ENCODE measurements around the gene HSD11B2. TPM values are rescaled to one million over a fixed set of nuclear protein-coding genes. Genes with fewer than 3 reads are reported as not detected.

The HSD11B2 gene
- total and polyA plus RNA-seq, 2 of the 4 experiments (the other 2 are of a cell fraction), result 0.26 TPM; not detected in 1

GRCh38 chr16:67389911-67390815, 40.8 kb upstream of the HSD11B2 start:
- no peaks in the 10 kb centered on the region for H3K79me1 ChIP-seq (ENCODE audit: low read depth in 1 of 2, low read length in 2 of 2)
- BruUV-seq (replicated peaks), result no TSS peak
- no peak overlapping the region for H2BK5ac ChIP-seq (ENCODE audit: low read depth, low read length, poor library complexity, severe bottlenecking)
- no peak overlapping the region for H4K8ac ChIP-seq (ENCODE audit: low read depth in 2 of 2, low read length in 2 of 2)
- no peak overlapping the region for H3K4me3 ChIP-seq (ENCODE audit: insufficient read depth, low read depth, low read length)
- H2AFZ ChIP-seq (replicated peaks; ENCODE audit: low read length, poor library complexity), result no peak overlapping the region
- no peak for DNase-seq
- ChIA-PET POLR2A (ENCODE audit: unreplicated experiment) (no interaction called here), CTCF (no interaction called here)
- H3K27ac ChIP-seq (ENCODE audit: insufficient read depth, low read length), result no peak overlapping the region
- in situ Hi-C loops (cut with MboI; ENCODE audit: low sequenced_read_pairs) (no loop called here), intact Hi-C loops (cut with micrococcal nuclease) (loop anchor here (5.0 kb wide), 1 partner anchor 143 kb away; the partner anchor contains the start of genes FHOD1 and SLC9A5), dilution Hi-C loops (cut with HindIII; ENCODE audit: low sequenced_read_pairs, unreplicated experiment) (no loop called here)
- ATAC-seq (ENCODE audit: low read depth), result no peak
- H2BK120ac ChIP-seq (ENCODE audit: low read depth, low read length), result no peak overlapping the region
- no peak overlapping the region for H3K56ac ChIP-seq (ENCODE audit: extremely low read depth, insufficient read depth, low read length)
- H3K27me3 ChIP-seq (ENCODE audit: control insufficient read depth, insufficient read depth, low read length), result peaks cover 24% of the 10 kb centered on the region
- H3K9me1 ChIP-seq (ENCODE audit: insufficient read depth, low read length), result peaks cover 5% of the 10 kb centered on the region; the same call in 1 of the 2 replicates
- H3K4ac ChIP-seq (ENCODE audit: low read depth, low read length), result no peak overlapping the region
- H2AK9ac ChIP-seq (replicated peaks; ENCODE audit: low read depth, low read length, poor library complexity), result no peak overlapping the region
- H4K20me1 ChIP-seq (ENCODE audit: insufficient read depth, low read length), result no peaks in the 10 kb centered on the region
- H4K91ac ChIP-seq (ENCODE audit: insufficient read depth, low read depth, low read length), result no peak overlapping the region
- H3K36me3 ChIP-seq (ENCODE audit: control insufficient read depth, insufficient read depth, low read length), result no peaks in the 10 kb centered on the region
- no peak overlapping the region for H3K23ac ChIP-seq (ENCODE audit: low read depth, low read length)
- no peaks in the 10 kb centered on the region for H3K9me3 ChIP-seq (ENCODE audit: control insufficient read depth, insufficient read depth, low read length)
- no peak overlapping the region for H2AK5ac ChIP-seq (ENCODE audit: low read depth, low read length)
- WGBS, 2 experiments (ENCODE audit: extremely low coverage in 2 of 2, insufficient read length in 1 of 2), result 96% methylated on average over 17 of the region's 27 CpGs; no CpG with 5 or more reads in 1 of the 2 experiments
- H4K5ac ChIP-seq (ENCODE audit: low read depth, low read length), result no peak overlapping the region
- H3K18ac ChIP-seq (ENCODE audit: low read depth, low read length), result no peak overlapping the region
- H2BK20ac ChIP-seq (ENCODE audit: low read depth, low read length), result no peak overlapping the region
- peaks cover 5% of the 10 kb centered on the region; the same call in 1 of the 2 replicates for H3K4me1 ChIP-seq (ENCODE audit: control insufficient read depth, insufficient read depth, low read length)
- no peak overlapping the region for H3K14ac ChIP-seq (replicated peaks; ENCODE audit: low read depth, low read length)
- no peak overlapping the region for H3K9ac ChIP-seq (ENCODE audit: low read depth, low read length)
- no peak overlapping the region for H2BK15ac ChIP-seq (ENCODE audit: low read depth, low read length)
- H3K4me2 ChIP-seq (ENCODE audit: low read depth, low read length), result no peak overlapping the region
- TF ChIP-seq RFX5 (IDR thresholded peaks at IDR 0.05; ENCODE audit: low read depth, low read length) (no peak), MAZ (IDR thresholded peaks at IDR 0.05; ENCODE audit: borderline replicate concordance, low read depth, low read length) (no peak), RAD21 (IDR thresholded peaks at IDR 0.05; ENCODE audit: low read length) (no peak), SMC3 (IDR thresholded peaks at IDR 0.05; ENCODE audit: low read depth, low read length) (no peak), ELK1 (IDR thresholded peaks at IDR 0.05; ENCODE audit: borderline replicate concordance, low read depth, low read length) (no peak), MAFK (IDR thresholded peaks at IDR 0.05; ENCODE audit: low read depth, low read length) (no peak), USF2 (IDR thresholded peaks at IDR 0.05; ENCODE audit: low read depth, low read length) (no peak), CHD1 (IDR thresholded peaks at IDR 0.05; ENCODE audit: low read depth, low read length) (no peak), CEBPB (IDR thresholded peaks at IDR 0.05; ENCODE audit: low read depth, low read length) (no peak), NFE2L2 (IDR thresholded peaks at IDR 0.05; ENCODE audit: low read depth, low read length) (no peak), RCOR1 (IDR thresholded peaks at IDR 0.05; ENCODE audit: insufficient replicate concordance, low read length) (no peak), BHLHE40 (IDR thresholded peaks at IDR 0.05; ENCODE audit: low read depth, low read length) (no peak), FOS (IDR thresholded peaks at IDR 0.05; ENCODE audit: low read depth, low read length) (no peak), CTCF (conservative IDR thresholded peaks at IDR 0.05; ENCODE audit: low read depth, low read length) (no peak), POLR2A (IDR thresholded peaks at IDR 0.05; ENCODE audit: low read depth, low read length) (no peak)

All from IMR-90 (cell line).